Measurements from ENCODE around the gene PLEKHS1. TPM values are rescaled to one million over a fixed set of nuclear protein-coding genes. Genes with fewer than 3 reads are reported as not detected.

The PLEKHS1 gene
- total RNA-seq, 2 experiments from 2014 or later = not detected

DNA sequence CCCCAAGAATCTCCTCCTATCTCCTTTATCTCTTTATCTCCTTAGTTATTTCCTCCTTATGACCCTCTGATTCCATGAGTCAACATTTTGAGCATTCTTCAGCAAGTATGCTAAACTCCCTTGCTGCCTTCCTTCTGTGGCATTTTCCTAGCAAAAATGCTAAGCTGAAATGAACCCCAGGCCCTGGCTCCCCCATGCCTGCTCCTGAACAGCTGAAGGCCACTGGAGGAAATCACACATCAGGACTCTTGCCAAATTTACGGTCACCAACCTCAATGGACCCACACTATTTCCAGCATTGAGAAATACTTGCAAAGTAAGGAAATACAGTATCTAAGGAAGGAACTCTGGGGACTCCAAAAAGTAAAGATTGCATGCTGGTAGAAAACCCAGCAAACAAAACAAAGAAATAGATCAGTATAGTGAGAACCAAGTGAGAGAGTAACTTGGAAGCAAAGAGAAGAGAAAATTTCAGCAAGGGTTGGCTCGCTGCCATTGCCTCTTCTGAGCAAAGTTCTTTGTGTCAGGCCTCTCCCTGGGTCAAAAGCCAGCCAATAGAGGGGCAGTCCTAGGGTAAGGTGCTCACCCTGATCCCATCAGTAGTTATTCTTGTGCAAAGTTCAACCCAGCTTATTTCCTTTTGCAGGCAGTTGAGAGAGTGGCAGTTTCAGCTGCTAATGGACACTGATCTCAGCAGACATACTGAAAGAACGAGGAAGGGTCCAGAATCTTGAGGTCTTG, 5.1 kb upstream of the PLEKHS1 start:
- H3K4me1 Mint-ChIP-seq (ENCODE audit: low read depth) = no peaks in the 10 kb centered on the region
- DNase-seq = no peak
- POLR2A ChIA-PET = no interaction called here
- intact Hi-C loops (cut with micrococcal nuclease) = no loop called here
- TF ChIP-seq, protein P1, sequence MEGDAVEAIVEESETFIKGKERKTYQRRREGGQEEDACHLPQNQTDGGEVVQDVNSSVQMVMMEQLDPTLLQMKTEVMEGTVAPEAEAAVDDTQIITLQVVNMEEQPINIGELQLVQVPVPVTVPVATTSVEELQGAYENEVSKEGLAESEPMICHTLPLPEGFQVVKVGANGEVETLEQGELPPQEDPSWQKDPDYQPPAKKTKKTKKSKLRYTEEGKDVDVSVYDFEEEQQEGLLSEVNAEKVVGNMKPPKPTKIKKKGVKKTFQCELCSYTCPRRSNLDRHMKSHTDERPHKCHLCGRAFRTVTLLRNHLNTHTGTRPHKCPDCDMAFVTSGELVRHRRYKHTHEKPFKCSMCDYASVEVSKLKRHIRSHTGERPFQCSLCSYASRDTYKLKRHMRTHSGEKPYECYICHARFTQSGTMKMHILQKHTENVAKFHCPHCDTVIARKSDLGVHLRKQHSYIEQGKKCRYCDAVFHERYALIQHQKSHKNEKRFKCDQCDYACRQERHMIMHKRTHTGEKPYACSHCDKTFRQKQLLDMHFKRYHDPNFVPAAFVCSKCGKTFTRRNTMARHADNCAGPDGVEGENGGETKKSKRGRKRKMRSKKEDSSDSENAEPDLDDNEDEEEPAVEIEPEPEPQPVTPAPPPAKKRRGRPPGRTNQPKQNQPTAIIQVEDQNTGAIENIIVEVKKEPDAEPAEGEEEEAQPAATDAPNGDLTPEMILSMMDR (IDR thresholded peaks at IDR 0.05) = no peak
- CTCF ChIA-PET = no interaction called here
- no peak overlapping the region for H3K27ac Mint-ChIP-seq
- H3K36me3 Mint-ChIP-seq (ENCODE audit: low read depth) = no peaks in the 10 kb centered on the region
- no peak overlapping the region for H3K4me3 Mint-ChIP-seq
- peaks cover 14% of the 10 kb centered on the region for H3K27me3 Mint-ChIP-seq
- no peak for ATAC-seq
- H3K9me3 Mint-ChIP-seq = no peaks in the 10 kb centered on the region

DNA sequence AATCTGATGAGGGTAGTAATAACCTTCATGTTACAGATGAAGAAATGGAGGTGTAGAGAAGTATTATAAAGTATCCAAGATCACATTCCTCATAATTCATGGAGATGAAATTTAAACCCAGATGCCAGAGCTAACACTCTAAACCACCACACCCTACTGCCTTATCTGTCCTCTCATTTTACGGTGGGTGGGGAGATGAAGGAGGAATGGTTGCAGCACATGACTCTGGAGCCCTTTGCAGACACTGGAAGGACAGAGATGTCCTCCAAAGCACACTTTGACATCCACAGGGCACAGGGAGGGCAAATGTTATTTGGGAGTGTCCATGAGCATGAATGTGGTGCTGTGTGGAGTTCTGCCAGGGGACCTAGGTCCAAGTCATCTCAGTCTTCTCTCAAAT, 1.1 kb downstream of the PLEKHS1 start:
- Mint-ChIP-seq H3K9me3 (no peaks in the 10 kb centered on the region), H3K27me3 (peaks cover 4% of the 10 kb centered on the region), H3K4me1 (ENCODE audit: low read depth) (no peaks in the 10 kb centered on the region), H3K4me3 (no peak overlapping the region), H3K36me3 (ENCODE audit: low read depth) (no peaks in the 10 kb centered on the region), H3K27ac (no peak overlapping the region)
- POLR2A ChIA-PET = no interaction called here
- DNase-seq = no peak
- TF ChIP-seq, protein P1 (IDR thresholded peaks at IDR 0.05) = no peak
- no peak for ATAC-seq
- CTCF ChIA-PET = interaction anchor here (0.9 to 2.1 kb wide), 2 partner anchors 11 to 16 kb away, joined by 4 to 5 read pairs; no protein-coding TSS in a partner anchor
- intact Hi-C loops (cut with micrococcal nuclease) = no loop called here

DNA sequence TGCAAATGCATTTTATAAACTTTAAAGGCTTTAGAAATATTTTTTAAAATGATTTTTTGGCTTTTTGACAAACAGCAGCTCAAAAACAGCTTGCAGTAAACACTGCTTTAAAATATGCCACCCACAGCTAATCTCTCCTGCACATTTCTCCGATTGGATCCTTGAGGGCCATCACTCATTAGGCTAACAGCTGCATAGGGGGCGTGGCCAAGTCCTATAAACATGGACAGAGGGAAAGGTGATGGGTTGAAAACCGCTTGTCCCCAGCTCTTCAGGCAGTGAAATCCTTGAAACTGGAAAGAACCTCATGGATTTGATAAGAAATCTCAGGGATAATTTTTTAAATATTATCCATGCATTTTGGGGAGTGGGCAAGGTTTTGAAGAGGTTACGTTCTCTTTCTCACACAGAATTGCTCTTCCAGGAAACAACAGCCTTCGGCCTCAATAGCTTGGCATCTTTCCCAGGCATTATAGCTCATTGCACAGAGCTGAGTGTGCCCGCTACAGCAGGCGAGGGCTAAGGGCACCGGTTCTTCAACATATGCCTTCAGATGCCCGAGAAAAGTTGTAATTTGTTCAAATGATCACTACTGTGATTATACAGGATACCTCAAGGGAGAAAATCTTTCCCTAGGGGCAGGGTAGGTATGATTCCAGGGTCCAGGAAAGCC, 1.7 kb downstream of the PLEKHS1 start:
- no peak overlapping the region for H3K27ac Mint-ChIP-seq
- H3K36me3 Mint-ChIP-seq (ENCODE audit: low read depth) = no peaks in the 10 kb centered on the region
- ChIA-PET POLR2A (no interaction called here), CTCF (interaction anchor here (0.9 to 2.1 kb wide), 2 partner anchors 12 to 17 kb away, joined by 4 to 5 read pairs; no protein-coding TSS in a partner anchor)
- ATAC-seq (no peak), DNase-seq (no peak)
- no peaks in the 10 kb centered on the region for H3K4me1 Mint-ChIP-seq (ENCODE audit: low read depth)
- H3K27me3 Mint-ChIP-seq = peaks cover 4% of the 10 kb centered on the region
- intact Hi-C loops (cut with micrococcal nuclease) = no loop called here
- no peaks in the 10 kb centered on the region for H3K9me3 Mint-ChIP-seq
- H3K4me3 Mint-ChIP-seq = no peak overlapping the region
- TF ChIP-seq, protein P1 (IDR thresholded peaks at IDR 0.05) = no peak

DNA sequence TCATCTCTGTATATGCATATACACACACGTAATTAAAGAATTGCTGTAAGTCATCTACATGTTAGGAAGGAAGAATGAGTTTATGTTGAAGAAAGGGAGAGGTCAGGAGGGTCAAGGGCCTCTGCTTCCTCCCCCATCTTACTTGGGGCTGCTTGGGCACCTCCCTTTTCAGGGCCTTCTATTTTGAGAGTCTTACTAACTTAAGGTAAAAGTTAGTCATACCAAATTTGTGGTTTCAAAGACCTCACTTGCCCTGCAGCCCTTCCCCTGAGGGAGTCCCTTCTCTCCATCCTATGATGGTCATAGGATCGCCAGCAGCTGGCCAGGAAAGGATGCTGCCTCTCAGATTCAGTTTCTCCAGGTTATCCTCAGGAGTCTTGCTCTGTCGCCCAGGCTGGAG, 2.6 kb downstream of the PLEKHS1 start:
- intact Hi-C loops (cut with micrococcal nuclease) = no loop called here
- H3K4me1 Mint-ChIP-seq (ENCODE audit: low read depth) = no peaks in the 10 kb centered on the region
- no peak overlapping the region for H3K4me3 Mint-ChIP-seq
- H3K27ac Mint-ChIP-seq = no peak overlapping the region
- no peaks in the 10 kb centered on the region for H3K9me3 Mint-ChIP-seq
- H3K36me3 Mint-ChIP-seq (ENCODE audit: low read depth) = no peaks in the 10 kb centered on the region
- TF ChIP-seq, protein P1 (IDR thresholded peaks at IDR 0.05) = no peak
- POLR2A ChIA-PET = no interaction called here
- H3K27me3 Mint-ChIP-seq = peaks cover 2% of the 10 kb centered on the region
- no peak for DNase-seq
- CTCF ChIA-PET = no interaction called here
- no peak for ATAC-seq

DNA sequence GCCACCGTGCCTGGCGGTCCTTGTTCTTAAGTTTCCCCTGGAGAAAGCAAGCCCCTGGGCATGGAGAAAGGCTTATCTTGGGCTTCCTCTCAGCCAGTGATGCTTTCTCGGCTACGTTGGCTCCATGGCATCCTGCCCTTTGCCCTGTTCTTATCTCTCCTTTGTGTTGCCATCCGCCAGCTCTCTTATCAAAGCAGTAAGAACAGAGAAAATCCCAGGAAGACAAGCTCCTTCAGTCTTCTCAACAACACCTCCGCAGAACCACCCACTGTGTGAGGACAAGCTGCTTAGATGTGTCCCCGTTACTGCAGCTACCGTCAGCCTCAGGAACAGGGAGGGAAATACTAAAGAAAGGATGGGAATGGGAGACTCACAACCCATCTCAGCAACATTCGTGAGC, 3.3 kb downstream of the PLEKHS1 start:
- Mint-ChIP-seq H3K27me3 (peaks cover 2% of the 10 kb centered on the region), H3K4me3 (no peak overlapping the region), H3K27ac (no peak overlapping the region), H3K36me3 (ENCODE audit: low read depth) (no peaks in the 10 kb centered on the region), H3K4me1 (ENCODE audit: low read depth) (no peaks in the 10 kb centered on the region), H3K9me3 (no peaks in the 10 kb centered on the region)
- ChIA-PET POLR2A (no interaction called here), CTCF (no interaction called here)
- ATAC-seq (no peak), DNase-seq (no peak)
- intact Hi-C loops (cut with micrococcal nuclease) = no loop called here
- TF ChIP-seq, protein P1 (IDR thresholded peaks at IDR 0.05) = no peak

Data from activated CD8-positive, alpha-beta T cell treated with anti-CD3 and anti-CD28 coated beads for 36 hours (primary cell).